HT-29 (cell line): Measurements from ENCODE around the gene ST3GAL2. TPM values are rescaled to one million over a fixed set of nuclear protein-coding genes. Genes with fewer than 3 reads are reported as not detected.
"Not testable (repeated sequence)": the region's sequence is repeated elsewhere in the genome, so short reads cannot be mapped to it uniquely, and the experiment has no call there.

Experiments
- DNase-seq: peaks from one replicate; pipeline ENCODE4 v3.0.0-alpha.2; 2015; ENCODE audit warnings: low spot score
- small RNA-seq: library from RNA; depleted of rRNA; stranded (forward); fragments of <200 nt; gene quantifications from one replicate; pipeline ENCODE3, GENCODE V24; 2014
- total RNA-seq: library from RNA; depleted of rRNA; stranded (reverse); fragments of >200 nt; shearing (Covaris generic); gene quantifications from 2 replicates; pipeline ENCODE4 v1.2.3, GENCODE V29; 2014; rRNA removed

The ST3GAL2 gene
- total RNA-seq, 1 experiment from 2014 or later, result 84.7 TPM

DNA sequence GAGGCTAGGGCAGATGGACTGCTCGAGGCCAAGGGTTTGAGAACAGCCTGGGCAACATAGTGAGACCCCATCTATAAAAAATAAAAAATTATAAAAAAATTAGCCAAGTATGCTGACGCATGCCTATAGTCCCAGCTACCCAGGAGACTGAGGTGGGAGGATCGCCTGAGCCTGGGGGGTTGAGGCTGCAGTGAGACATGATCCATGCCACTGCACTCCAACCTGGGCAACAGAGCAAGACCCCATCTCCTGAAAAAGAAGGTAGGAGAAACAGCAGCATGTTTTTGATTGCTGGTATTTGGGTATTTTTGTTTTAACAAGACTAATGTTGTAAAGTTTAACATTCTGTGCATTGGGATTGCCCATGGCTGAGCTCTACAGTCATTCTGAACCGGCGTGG lies 101.1 kb downstream of the ST3GAL2 start:
- DNase-seq, result no peak

DNA sequence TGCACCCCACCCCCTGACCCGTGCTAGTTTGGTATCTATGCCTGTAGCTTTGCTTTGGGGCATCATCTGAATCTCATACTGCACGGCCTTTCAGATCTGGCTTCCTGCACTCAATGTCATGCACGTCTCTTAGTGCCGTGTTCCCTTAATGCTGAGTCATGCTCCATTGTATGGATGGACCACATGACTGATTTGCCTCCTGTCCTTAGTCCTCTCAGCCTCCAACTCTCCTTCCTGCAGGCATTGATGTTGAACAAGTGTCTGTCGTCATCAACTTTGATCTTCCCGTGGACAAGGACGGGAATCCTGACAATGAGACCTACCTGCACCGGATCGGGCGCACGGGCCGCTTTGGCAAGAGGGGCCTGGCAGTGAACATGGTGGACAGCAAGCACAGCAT lies 106.2 kb downstream of the ST3GAL2 start:
- DNase-seq, result not testable (repeated sequence)

DNA sequence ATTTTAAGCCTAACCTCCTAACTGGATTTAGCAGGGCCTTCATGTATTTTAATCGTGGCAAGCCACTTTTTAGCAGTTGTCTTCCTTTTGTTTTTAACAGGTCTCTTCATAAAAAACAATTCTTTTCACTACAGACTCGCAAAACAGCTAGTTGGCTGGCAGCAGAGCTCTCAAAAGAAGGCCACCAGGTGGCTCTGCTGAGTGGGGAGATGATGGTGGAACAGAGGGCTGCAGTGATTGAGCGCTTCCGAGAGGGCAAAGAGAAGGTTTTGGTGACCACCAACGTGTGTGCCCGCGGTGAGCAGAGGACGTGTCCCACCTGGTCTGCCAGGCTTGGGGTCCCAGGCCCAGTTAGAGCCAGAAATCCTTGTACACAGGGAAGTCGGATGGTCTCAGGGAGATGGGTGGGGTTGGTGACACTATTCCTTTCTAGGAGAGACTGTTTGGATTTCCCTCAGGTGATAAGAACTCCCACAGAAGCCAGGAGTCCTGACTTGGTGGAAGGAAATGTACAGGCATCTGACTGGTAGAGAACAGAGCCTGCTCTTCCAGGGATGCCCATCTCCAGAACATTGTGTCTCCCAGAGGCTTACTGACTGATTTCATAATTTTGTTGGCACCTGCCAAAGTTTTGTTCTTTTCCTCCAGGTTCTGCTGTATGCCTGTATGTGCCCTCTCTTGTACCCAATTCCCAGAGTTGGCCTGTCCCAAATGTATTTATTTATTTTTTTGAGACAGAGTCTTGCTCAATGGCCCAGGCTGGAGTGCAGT lies 107.1 kb downstream of the ST3GAL2 start:
- DNase-seq, result no peak

DNA sequence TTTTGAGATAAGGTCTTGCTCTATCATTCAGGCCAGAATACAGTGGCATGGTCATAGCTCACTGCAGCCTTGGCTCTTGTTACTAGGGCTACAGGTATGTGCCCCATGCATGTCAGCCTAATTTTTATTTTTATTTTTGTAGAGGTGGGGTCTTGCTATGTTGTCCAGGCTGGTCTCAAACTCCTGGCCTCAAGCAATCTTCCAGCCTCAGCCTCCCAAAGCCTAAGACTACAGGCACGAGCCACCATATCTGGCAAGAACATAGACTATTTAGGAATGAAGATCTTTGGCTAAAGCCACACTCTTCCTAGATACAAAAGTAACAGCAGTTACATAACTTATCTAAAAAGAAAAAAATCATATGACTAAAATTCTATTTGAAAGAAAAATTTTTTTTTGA lies 107.8 kb downstream of the ST3GAL2 start:
- DNase-seq, result no peak

Small RNAs within 50 kb of the gene (small RNA-seq; reads per million reads assigned to genes)
- gene RNU6-23P (not detected), gene RPS27P26 (not detected)

Other genes with a start within 250 kb of the ST3GAL2 start
- gene EXOSC6, start 187.2 kb downstream of the ST3GAL2 start, total RNA-seq, result 27.5 and 28.5 TPM in 2 replicates
- 71.3 and 79.2 TPM in 2 replicates for gene AARS1, start 149.6 kb downstream of the ST3GAL2 start, total RNA-seq
- 42.8 and 43.7 TPM in 2 replicates for gene DDX19B, start 139.9 kb downstream of the ST3GAL2 start, total RNA-seq
- 35.4 and 37.5 TPM in 2 replicates for gene DDX19A, start 92.2 kb downstream of the ST3GAL2 start, total RNA-seq
- 21.4 and 25.6 TPM in 2 replicates for gene FCSK, start 15.5 kb upstream of the ST3GAL2 start, total RNA-seq
- 61.7 and 76.6 TPM in 2 replicates for gene COG4, start 84.5 kb upstream of the ST3GAL2 start, total RNA-seq
- gene SF3B3, start 84.7 kb upstream of the ST3GAL2 start, total RNA-seq, result 144 and 153 TPM in 2 replicates
- gene IL34, start 207.5 kb upstream of the ST3GAL2 start, total RNA-seq, result 9.1 and 11.5 TPM in 2 replicates
- 23.0 and 38.1 TPM in 2 replicates for gene MTSS2, start 247.0 kb upstream of the ST3GAL2 start, total RNA-seq